IPS-11a (cell line): ENCODE results near the gene LINGO1.
A peak's percentile ranks its signal among the peaks of the same experiment; 100 is the strongest.

Source experiments
- H3K4me3 ChIP-seq: one replicate; pipeline ENCODE4 v1.5.1; 2013; ENCODE audit warnings: low read depth, low read length, control low read depth

Gene LINGO1

GRCh38 chr15:77657634-77658238, 25.0 kb upstream of the LINGO1 start:
- no peak overlapping the region for H3K4me3 ChIP-seq

GRCh38 chr15:77656294-77656693, 23.6 kb upstream of the LINGO1 start:
- H3K4me3 ChIP-seq = no peak overlapping the region

GRCh38 chr15:77654975-77655374, 22.3 kb upstream of the LINGO1 start:
- no peak overlapping the region for H3K4me3 ChIP-seq

GRCh38 chr15:77653832-77654480, 21.2 kb upstream of the LINGO1 start:
- no peak overlapping the region for H3K4me3 ChIP-seq

GRCh38 chr15:77650265-77650664, 17.6 kb upstream of the LINGO1 start:
- no peak overlapping the region for H3K4me3 ChIP-seq

- H3K4me3 ChIP-seq = no peak overlapping the region
Observed at GRCh38 chr15:77649610-77650009, 16.9 kb upstream of the LINGO1 start.

- no peak overlapping the region for H3K4me3 ChIP-seq
Observed at GRCh38 chr15:77649017-77649416, 16.3 kb upstream of the LINGO1 start.

GRCh38 chr15:77647961-77648360, 15.2 kb upstream of the LINGO1 start:
- no peak overlapping the region for H3K4me3 ChIP-seq

- no peak overlapping the region for H3K4me3 ChIP-seq
Observed at GRCh38 chr15:77646104-77646694, 13.5 kb upstream of the LINGO1 start.

- no peak overlapping the region for H3K4me3 ChIP-seq
Observed at GRCh38 chr15:77645602-77646001, 12.9 kb upstream of the LINGO1 start.

- no peak overlapping the region for H3K4me3 ChIP-seq
Observed at GRCh38 chr15:77644543-77645247, 12.0 kb upstream of the LINGO1 start.

- no peak overlapping the region for H3K4me3 ChIP-seq
Observed at GRCh38 chr15:77643764-77644163, 11.1 kb upstream of the LINGO1 start.

- H3K4me3 ChIP-seq = no peak overlapping the region
Observed at GRCh38 chr15:77642793-77643430, 10.2 kb upstream of the LINGO1 start.

- no peak overlapping the region for H3K4me3 ChIP-seq
Observed at GRCh38 chr15:77641999-77642398, 9.3 kb upstream of the LINGO1 start.

- H3K4me3 ChIP-seq = no peak overlapping the region
Observed at GRCh38 chr15:77640615-77641014, 7.9 kb upstream of the LINGO1 start.

GRCh38 chr15:77639431-77639830, 6.7 kb upstream of the LINGO1 start:
- no peak overlapping the region for H3K4me3 ChIP-seq

GRCh38 chr15:77637851-77638692, 5.4 kb upstream of the LINGO1 start:
- H3K4me3 ChIP-seq = no peak overlapping the region

- no peak overlapping the region for H3K4me3 ChIP-seq
Observed at GRCh38 chr15:77636209-77636608, 3.5 kb upstream of the LINGO1 start.

GRCh38 chr15:77634266-77634962, 1.7 kb upstream of the LINGO1 start:
- peak overlapping the region; percentile 18 for H3K4me3 ChIP-seq

GRCh38 chr15:77633913-77634265, 1.2 kb upstream of the LINGO1 start:
- H3K4me3 ChIP-seq = peak overlapping the region; percentile 17
